Osteoblast (primary cell): ENCODE measurements around the gene KRTAP12-3. TPM values are rescaled to one million over a fixed set of nuclear protein-coding genes. Genes with fewer than 3 reads are reported as not detected.

Source experiments
- DNase-seq: peaks from one replicate; pipeline ENCODE4 v3.0.0; 2011; ENCODE audit warnings: low spot score, mixed read lengths; ENCODE audit not compliant: insufficient read length; ENCODE audit errors: missing footprints
- H2AFZ ChIP-seq: 2 replicates; pipeline ENCODE4 v1.6.0; 2011; ENCODE audit warnings: mild to moderate bottlenecking, low read length
- H3K27ac ChIP-seq: 2 replicates; pipeline ENCODE4 v1.5.1; 2011; ENCODE audit warnings: mild to moderate bottlenecking, low read depth, low read length, moderate library complexity
- H3K27me3 ChIP-seq: 2 replicates; pipeline ENCODE4 v1.6.0; 2012; ENCODE audit warnings: mild to moderate bottlenecking, control low read depth, inconsistent platforms, low read length, moderate library complexity; ENCODE audit not compliant: insufficient read depth
- H3K36me3 ChIP-seq: 2 replicates; pipeline ENCODE4 v1.5.1; 2011; ENCODE audit warnings: mild to moderate bottlenecking, low read length, control low read depth, moderate library complexity; ENCODE audit not compliant: insufficient read depth
- H3K4me1 ChIP-seq: 2 replicates; pipeline ENCODE4 v1.5.1; 2011; ENCODE audit warnings: mild to moderate bottlenecking, low read length, control low read depth, moderate library complexity; ENCODE audit not compliant: insufficient read depth
- H3K4me2 ChIP-seq: 2 replicates; pipeline ENCODE4 v1.6.0; 2011; ENCODE audit warnings: mild to moderate bottlenecking, low read length; ENCODE audit not compliant: insufficient read depth
- H3K4me3 ChIP-seq: fragments of 200-600 bp; sonication (generic); 3 replicates; pipeline ENCODE4 v1.5.1; 2012; ENCODE audit warnings: mild to moderate bottlenecking, low read length, inconsistent platforms; ENCODE audit not compliant: insufficient read depth
- H3K79me2 ChIP-seq: 2 replicates; pipeline ENCODE4 v1.6.0; 2012; ENCODE audit warnings: mild to moderate bottlenecking, low read length, control low read depth, inconsistent platforms; ENCODE audit not compliant: insufficient read depth
- H3K9me3 ChIP-seq: 2 replicates; pipeline ENCODE4 v1.5.1; 2011; ENCODE audit warnings: low read depth, low read length, control low read depth
- H4K20me1 ChIP-seq: 2 replicates; pipeline ENCODE4 v1.6.0; 2012; ENCODE audit warnings: mild to moderate bottlenecking, low read length, control low read depth; ENCODE audit not compliant: insufficient read depth
- CTCF ChIP-seq: IDR thresholded peaks from 2 replicates; pipeline ENCODE4 v1.5.1; 2011; ENCODE audit warnings: mild to moderate bottlenecking, low read depth, low read length, moderate library complexity; ENCODE audit errors: extremely low read depth
- total RNA-seq: library from RNA; depleted of rRNA; stranded (reverse); fragments of >200 nt; gene quantifications from 2 replicates; pipeline ENCODE4 v1.2.3, GENCODE V29; 2012

Gene KRTAP12-3
- total RNA-seq, 1 donor = not detected

DNA sequence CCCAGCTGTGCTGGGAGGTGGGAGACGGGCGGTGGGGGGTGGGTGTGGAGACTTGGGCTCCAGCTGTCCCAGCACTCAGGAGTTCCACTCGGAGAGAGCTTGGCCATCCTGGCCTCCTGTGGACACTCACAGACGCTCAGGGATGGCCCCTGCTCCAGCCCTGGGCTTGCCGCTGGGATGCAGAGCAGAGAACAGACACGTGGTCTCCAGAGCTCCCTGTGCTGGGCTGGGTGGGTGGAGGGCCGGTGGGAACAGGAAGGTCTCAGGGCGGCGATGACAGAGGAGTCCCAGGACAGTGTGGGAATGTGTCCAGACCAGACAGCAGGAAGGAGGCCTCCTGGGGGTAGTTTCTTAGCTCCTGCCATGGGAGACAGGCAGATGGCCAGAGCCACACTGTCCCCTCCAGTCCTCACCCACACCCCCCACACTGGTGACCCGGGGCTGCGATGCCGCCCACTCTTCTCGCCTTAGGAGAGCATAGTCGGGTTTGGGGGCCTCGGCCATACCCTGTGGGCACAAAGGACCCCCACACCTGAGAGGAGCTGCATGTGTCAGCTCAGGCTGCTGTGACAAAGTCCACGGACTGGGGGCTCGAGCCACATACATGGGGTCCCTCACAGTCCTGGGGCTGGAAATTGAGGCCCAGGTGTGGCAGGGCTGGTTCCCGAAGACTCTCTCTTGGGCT lies 28.9 kb upstream of the KRTAP12-3 start:
- no peaks in the 10 kb centered on the region for H3K36me3 ChIP-seq
- TF ChIP-seq CTCF = no peak
- no peaks in the 10 kb centered on the region for H3K9me3 ChIP-seq
- no peaks in the 10 kb centered on the region for H3K4me1 ChIP-seq
- no peaks in the 10 kb centered on the region for H3K27me3 ChIP-seq
- H2AFZ ChIP-seq = no peak overlapping the region
- H3K27ac ChIP-seq = no peak overlapping the region
- no peak overlapping the region for H3K4me3 ChIP-seq
- H3K4me2 ChIP-seq = no peak overlapping the region
- H4K20me1 ChIP-seq = no peaks in the 10 kb centered on the region
- no peaks in the 10 kb centered on the region for H3K79me2 ChIP-seq
- no peak for DNase-seq

- no peak overlapping the region for H3K27ac ChIP-seq
- no peak overlapping the region for H3K4me2 ChIP-seq
- no peaks in the 10 kb centered on the region for H4K20me1 ChIP-seq
- no peaks in the 10 kb centered on the region for H3K4me1 ChIP-seq
- H3K9me3 ChIP-seq = no peaks in the 10 kb centered on the region
- no peak for DNase-seq
- no peaks in the 10 kb centered on the region for H3K36me3 ChIP-seq
- H3K79me2 ChIP-seq = no peaks in the 10 kb centered on the region
- no peak overlapping the region for H3K4me3 ChIP-seq
- TF ChIP-seq CTCF = no peak
- H3K27me3 ChIP-seq = no peaks in the 10 kb centered on the region
- no peak overlapping the region for H2AFZ ChIP-seq
Measured at GRCh38 chr21:44630440-44630839, 27.3 kb upstream of the KRTAP12-3 start.

- Histone ChIP-seq H3K27me3 (no peaks in the 10 kb centered on the region), H3K4me2 (no peak overlapping the region), H3K36me3 (no peaks in the 10 kb centered on the region), H3K4me1 (no peaks in the 10 kb centered on the region), H2AFZ (no peak overlapping the region), H3K9me3 (no peaks in the 10 kb centered on the region), H3K79me2 (no peaks in the 10 kb centered on the region), H3K4me3 (no peak overlapping the region), H4K20me1 (no peaks in the 10 kb centered on the region), H3K27ac (no peak overlapping the region)
- TF ChIP-seq CTCF = no peak
- no peak for DNase-seq
Measured at GRCh38 chr21:44632067-44632466, 25.7 kb upstream of the KRTAP12-3 start.

GRCh38 chr21:44636209-44637017 lies 21.3 kb upstream of the KRTAP12-3 start:
- no peaks in the 10 kb centered on the region for H3K9me3 ChIP-seq
- H3K4me3 ChIP-seq = no peak overlapping the region
- H3K4me2 ChIP-seq = no peak overlapping the region
- H2AFZ ChIP-seq = no peak overlapping the region
- H3K27me3 ChIP-seq = no peaks in the 10 kb centered on the region
- H3K4me1 ChIP-seq = no peaks in the 10 kb centered on the region
- H3K27ac ChIP-seq = no peak overlapping the region
- no peaks in the 10 kb centered on the region for H4K20me1 ChIP-seq
- H3K79me2 ChIP-seq = no peaks in the 10 kb centered on the region
- TF ChIP-seq CTCF = no peak
- no peak for DNase-seq
- H3K36me3 ChIP-seq = no peaks in the 10 kb centered on the region
